ENCODE data around the gene LRRFIP1. TPM values are rescaled to one million over a fixed set of nuclear protein-coding genes. Genes with fewer than 3 reads are reported as not detected.
"Not testable (repeated sequence)": the region's sequence is repeated elsewhere in the genome, so short reads cannot be mapped to it uniquely, and the experiment has no call there.

Gene LRRFIP1
- total RNA-seq, 1 experiment from 2014 or later = 73.3 TPM

GRCh38 chr2:237597196-237598145, 29.9 kb upstream of the LRRFIP1 start:
- DNase-seq (ENCODE audit: low spot score) = no peak

- DNase-seq (ENCODE audit: low spot score) = no peak
Observed at GRCh38 chr2:237598468-237599208, 28.7 kb upstream of the LRRFIP1 start.

- no peak for DNase-seq (ENCODE audit: low spot score)
Observed at GRCh38 chr2:237599465-237600110, 27.8 kb upstream of the LRRFIP1 start.

GRCh38 chr2:237600205-237600846, 27.1 kb upstream of the LRRFIP1 start:
- no peak for DNase-seq (ENCODE audit: low spot score)

GRCh38 chr2:237601453-237602116, 25.8 kb upstream of the LRRFIP1 start:
- no peak for DNase-seq (ENCODE audit: low spot score)

- DNase-seq (ENCODE audit: low spot score) = no peak
Observed at GRCh38 chr2:237602409-237602808, 25.0 kb upstream of the LRRFIP1 start.

- DNase-seq (ENCODE audit: low spot score) = no peak
Observed at GRCh38 chr2:237603049-237603717, 24.2 kb upstream of the LRRFIP1 start.

GRCh38 chr2:237603718-237604362, 23.5 kb upstream of the LRRFIP1 start:
- no peak for DNase-seq (ENCODE audit: low spot score)

- DNase-seq (ENCODE audit: low spot score) = no peak
Observed at GRCh38 chr2:237604391-237604790, 23.0 kb upstream of the LRRFIP1 start.

GRCh38 chr2:237604960-237605359, 22.4 kb upstream of the LRRFIP1 start:
- peak; percentile 29 for DNase-seq (ENCODE audit: low spot score)

GRCh38 chr2:237606522-237606921, 20.9 kb upstream of the LRRFIP1 start:
- DNase-seq (ENCODE audit: low spot score) = not testable (repeated sequence)

GRCh38 chr2:237612527-237613357, 14.6 kb upstream of the LRRFIP1 start:
- no peak for DNase-seq (ENCODE audit: low spot score)

GRCh38 chr2:237613679-237614078, 13.7 kb upstream of the LRRFIP1 start:
- no peak for DNase-seq (ENCODE audit: low spot score)

GRCh38 chr2:237614151-237614720, 13.2 kb upstream of the LRRFIP1 start:
- DNase-seq (ENCODE audit: low spot score) = peak; percentile 95

GRCh38 chr2:237615631-237616249, 11.6 kb upstream of the LRRFIP1 start:
- DNase-seq (ENCODE audit: low spot score) = no peak

GRCh38 chr2:237616373-237616733, 11.0 kb upstream of the LRRFIP1 start:
- no peak for DNase-seq (ENCODE audit: low spot score)

GRCh38 chr2:237616734-237617586, 10.4 kb upstream of the LRRFIP1 start:
- DNase-seq (ENCODE audit: low spot score) = peak; percentile 81
